Measurements from ENCODE around the gene SLC49A4.

SLC49A4 gene

DNA sequence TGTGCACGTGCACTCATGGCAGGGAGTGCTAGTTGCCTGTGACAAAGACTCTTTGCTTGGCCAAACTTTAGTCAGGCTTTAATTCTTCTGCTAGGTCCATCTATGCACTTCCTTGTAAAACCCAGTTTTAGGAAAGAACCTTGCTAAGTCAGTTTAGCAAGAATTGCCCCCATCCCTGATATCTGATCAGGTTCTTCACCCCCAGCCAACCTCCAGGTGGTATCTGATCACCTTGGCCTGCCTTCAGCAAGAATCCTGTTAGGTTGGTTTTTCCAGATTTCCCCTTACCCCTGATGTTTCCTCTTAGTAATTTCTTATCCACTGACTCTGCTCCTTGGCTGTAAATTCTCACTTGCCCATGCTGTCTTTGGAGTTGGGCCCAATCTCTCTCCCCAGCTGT lies 9.6 kb upstream of the SLC49A4 start:
- no peak for DNase-seq (ENCODE audit: low read depth)

DNA sequence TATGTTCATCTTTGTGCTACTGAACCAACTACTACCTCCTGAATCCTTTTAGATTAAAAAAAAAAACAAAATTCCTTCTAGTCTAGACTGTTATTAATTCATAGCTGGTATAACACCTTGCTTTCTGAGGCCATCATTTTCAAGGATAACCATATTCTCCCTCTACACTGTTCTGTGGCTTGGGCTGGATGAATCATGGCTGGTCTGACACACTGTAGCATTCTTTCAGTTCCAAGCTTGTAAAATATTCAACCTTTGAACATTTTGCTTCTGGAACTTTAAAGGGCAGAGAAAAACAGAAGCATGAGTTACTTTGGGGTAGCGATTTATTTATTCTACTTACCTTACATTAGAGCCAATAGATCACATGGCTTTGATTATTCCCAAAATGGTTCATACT lies 8.8 kb upstream of the SLC49A4 start:
- DNase-seq (ENCODE audit: low read depth), result peak; percentile 22

DNA sequence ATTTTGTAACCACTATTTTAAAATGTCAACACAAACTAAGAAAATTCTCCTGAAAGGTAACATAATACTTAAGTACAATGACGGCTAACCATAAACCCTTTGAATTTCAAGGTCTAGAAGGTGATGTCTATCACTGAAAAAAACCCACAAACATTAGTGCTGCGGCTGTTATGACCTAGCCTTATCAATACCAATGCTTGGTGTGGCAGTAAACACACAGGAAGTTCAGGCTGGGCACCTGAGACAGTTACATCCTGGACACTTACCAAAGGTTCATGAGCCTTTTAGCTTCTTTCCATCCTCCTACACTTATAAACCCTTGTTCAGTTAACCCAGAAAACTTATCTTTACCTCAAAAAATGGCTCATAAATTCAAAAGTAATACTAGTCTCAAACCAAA lies 7.0 kb upstream of the SLC49A4 start:
- DNase-seq (ENCODE audit: low read depth), result no peak

DNA sequence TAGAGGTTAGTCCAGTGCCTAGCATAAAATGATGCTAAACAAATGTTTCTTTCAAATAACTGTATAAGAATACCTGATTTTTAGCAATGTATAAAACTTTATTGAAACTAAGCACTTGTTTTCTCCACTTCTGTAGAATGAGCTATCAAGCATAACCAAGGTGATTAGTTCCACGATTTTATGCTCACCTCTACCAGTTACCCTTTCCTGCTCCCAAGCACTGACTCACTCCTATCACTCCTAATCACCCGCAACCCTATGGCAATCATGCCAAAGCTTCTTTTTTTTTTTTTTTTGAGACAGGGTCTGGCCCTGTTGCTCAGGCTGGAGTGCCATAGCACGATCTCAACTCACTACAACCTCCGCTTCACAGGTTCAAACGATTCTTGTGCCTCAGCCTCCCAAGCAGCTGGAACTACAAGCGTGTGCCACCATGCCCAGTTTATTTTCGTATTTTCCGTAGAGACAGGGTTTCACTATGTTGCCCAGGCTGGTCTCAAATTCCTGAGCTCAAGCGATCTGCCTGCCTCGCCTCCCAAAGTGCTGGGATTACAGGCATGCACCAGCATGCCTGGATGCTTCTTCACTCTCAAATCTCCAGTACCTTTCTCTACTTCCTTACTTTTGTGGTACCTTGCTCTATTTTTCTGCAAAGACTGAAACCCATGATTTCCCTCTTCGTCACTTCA lies 5.1 kb upstream of the SLC49A4 start:
- no peak for DNase-seq (ENCODE audit: low read depth)

DNA sequence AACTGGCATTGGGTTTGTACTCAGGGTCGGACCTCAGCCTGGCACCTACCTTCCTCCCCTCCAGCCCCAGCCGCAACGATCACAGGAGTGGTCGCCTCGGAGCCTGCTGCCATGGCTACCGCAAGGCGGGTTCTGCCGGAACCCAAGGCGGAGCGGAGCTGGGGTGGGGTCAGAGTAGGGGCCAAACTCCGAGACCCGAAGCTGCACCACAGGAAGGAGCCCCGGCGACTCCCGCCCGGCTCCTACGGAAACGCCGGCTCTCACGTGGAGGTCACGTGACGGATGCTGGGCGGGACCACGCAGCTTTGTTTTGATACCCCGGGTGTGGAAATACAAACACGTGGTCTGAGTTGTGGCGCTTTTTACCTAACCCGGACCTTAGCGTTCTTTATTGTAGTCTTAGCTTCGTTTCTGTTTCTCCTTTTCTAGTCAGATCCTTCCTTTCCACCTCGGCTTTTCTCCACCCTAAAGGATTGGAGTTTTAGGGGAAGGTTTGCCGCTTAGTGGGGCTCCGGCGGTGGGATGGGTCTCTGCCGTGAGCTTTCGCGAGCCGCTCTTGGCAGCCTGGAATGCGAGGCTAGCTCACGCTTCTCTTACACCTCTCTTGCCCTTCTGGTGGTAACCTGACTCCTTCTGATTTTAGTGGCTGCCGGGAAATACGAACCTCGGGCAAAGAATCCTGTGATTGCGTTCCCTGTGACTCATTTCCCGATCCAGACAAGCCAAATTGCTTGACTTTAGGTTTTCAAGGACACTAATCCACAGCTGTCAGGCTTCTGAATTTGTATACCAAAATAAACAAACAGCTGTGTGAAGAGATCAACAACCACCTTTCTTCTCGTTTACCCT lies 1.1 kb upstream of the SLC49A4 start, which contains the start of gene HSPBAP1:
Gene HSPBAP1, minus strand, starts transcription at position 264 of the 849 bp plus-strand sequence. Its CDS starts 151 bp downstream, at position 113.
- peak; percentile 59 for DNase-seq (ENCODE audit: low read depth)

DNA sequence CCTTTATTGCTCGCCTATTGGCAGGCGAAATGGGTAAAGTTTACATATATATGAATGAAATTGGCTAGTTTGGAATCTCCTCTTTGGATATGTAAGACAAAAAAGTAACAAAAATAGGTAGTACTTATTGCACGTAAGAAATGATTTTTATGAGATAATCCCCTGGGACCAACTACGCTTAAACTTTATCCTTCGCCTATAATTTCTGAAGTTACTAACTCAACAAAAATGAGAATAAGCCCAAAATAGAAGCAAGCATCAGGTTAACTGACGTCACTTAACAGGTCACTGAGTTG lies 438 bp upstream of the SLC49A4 start:
- DNase-seq (ENCODE audit: low read depth), result peak; percentile 16

DNA sequence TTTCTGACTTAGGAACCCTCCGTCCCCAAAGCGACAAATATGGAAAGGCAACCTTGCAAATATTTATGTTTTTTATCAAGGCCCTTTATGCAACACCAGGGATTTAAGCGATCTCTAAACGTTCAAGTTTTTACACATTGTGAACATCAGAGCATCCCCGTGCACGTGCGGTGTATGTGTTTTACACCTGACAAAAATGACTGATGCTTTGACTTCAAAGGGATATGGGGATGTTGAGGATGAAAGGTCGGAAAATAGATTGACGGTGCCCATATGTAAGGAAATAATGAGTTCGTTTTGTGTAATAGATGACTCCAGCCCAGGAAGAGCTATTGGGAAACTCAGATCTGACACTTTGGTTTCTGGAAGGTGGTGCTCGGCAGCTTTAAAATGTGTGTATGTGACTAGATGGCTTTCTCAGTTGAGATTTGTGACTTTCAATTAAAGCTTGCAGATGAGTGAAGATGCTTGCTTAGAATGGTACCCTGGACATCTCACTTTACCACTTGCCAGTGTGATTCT lies 866 bp downstream of the SLC49A4 start:
- no peak for DNase-seq (ENCODE audit: low read depth)

DNA sequence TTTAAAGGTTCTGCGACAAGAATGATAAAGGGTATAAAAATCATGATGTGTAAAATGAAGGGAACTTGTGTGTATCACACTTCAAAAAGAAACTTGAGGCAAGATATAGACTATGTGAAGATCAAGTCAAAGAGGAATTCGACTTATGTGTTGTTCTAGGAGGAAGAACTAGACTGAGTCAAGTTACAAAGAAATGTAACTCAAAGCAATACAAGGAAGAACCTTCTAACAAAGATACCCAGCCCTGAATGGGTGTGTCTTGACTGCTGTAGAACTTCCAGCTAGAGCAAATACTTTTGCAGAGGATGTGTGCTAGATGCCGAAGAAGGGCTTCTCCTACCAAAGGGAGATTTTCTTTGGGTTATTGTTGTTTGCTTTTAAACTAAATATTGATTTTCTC lies 2.4 kb downstream of the SLC49A4 start:
- DNase-seq (ENCODE audit: low read depth), result no peak

DNA sequence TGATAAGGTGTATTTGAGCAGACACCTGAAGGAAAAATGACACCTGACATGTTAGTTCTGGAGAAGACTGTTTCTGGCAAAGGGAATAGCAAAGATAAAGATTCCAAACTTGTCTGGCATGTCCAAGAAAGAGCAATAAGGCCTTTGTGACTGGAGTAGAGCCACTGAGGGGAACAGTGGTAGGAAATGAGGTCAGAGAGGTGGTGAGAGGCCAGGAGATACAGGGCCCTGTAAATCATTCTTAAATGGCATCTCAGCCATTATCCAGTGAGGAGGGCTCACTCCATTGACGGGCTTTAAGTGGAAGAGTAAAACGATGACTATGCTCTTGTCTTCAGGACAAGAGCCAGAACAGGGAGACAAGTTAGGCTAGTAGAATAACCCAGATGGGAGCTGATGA lies 4.5 kb downstream of the SLC49A4 start:
- no peak for DNase-seq (ENCODE audit: low read depth)

DNA sequence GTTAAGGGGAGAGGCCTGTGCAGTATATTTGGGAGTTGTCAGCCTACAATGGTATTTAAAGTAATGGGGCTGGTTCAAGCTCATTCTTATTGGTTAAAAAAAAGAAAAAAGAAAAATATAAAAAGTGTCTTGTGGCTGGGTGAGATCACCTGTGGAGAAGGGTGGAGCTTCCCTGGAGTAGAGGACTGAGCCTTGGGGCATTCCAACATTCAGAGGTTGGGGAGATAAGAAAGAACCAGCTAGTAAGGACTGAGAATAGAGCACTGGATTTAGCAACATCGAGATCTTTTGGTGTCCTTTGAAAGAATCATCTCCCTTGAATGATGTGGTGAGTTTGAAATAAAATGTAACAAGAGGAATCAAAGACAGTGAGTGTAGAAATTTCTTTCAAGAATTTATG lies 5.2 kb downstream of the SLC49A4 start:
- DNase-seq (ENCODE audit: low read depth), result no peak

DNA sequence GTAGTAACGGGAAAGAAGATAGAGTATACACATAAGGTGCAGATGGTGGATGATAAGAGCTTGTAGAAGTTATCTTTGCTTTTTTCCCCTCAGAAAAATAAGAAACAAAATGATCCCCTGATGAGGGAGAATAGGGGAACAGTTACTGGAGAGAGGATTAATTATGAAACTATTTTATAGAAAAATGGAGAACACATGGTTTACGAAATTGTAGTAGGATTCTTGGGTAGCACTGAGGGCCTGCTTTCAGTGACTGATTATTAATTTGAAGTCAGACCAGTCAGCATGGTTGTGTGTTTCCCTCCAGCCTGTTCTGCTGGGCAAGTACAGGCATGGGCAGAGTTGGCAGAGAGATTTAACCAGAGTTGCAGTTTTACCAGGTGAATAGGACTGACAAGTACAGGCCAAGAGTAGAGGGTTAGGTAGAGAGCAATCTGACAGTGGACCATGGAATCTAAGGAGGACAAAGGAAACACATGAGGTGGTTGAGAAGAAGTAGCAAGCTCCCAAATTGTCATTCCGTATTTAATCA lies 5.9 kb downstream of the SLC49A4 start:
- DNase-seq (ENCODE audit: low read depth), result no peak

DNA sequence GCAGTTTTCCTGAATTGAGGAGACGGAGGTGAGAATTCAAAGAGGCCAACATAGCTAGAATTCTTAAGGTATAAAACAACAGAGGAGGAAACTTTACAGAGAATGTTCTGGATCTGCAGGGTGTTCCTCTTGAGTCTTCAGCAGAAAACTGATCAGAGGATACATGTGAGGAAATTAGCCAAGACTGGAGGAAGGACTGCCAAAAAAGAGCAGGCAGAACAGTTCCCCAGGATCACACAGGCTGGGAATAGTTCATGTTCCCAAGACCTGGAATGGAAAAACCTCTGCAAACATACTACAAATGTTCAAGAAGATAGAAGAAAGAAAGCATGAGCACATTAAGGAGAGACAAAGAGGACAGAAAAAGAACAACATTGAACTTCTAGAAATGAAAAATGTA lies 7.5 kb downstream of the SLC49A4 start:
- DNase-seq (ENCODE audit: low read depth), result no peak

DNA sequence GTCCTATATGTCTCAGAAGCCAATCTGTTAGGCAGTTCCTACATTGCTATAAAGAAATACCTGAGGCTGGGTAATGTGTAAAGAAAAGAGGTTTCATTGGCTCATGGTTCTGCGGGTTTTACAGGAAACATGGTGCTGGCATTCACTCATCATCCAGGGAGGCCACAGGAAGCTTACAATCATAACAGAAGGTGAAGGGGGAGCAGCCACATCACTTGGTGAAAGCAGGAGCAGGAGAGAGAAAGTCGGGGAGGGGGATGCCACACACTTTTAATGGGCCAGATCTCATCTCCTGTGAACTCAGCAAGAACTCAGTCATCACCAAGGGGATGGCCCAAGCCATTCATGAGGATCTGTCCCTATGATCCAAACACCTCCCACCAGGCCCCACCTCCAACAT lies 9.1 kb downstream of the SLC49A4 start:
- no peak for DNase-seq (ENCODE audit: low read depth)

DNA sequence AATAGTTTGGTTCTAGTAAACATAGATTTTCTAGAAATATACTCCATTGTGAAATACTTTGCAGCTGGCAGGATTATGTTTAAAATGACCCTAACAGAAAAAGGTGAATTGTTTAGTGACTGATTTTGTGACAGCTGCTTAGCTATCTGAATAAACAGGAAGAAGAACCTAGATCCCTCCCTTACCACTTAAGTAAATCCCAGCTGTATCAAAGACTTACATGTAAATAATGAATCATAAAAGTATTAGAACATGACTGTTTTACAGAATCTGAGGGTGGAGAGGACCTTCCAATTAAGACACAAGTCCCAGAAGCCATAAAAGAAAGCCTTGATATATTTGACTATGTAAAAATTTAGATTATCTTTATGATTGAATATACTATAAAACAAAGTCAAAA lies 15.9 kb downstream of the SLC49A4 start:
- DNase-seq (ENCODE audit: low read depth), result no peak

DNA sequence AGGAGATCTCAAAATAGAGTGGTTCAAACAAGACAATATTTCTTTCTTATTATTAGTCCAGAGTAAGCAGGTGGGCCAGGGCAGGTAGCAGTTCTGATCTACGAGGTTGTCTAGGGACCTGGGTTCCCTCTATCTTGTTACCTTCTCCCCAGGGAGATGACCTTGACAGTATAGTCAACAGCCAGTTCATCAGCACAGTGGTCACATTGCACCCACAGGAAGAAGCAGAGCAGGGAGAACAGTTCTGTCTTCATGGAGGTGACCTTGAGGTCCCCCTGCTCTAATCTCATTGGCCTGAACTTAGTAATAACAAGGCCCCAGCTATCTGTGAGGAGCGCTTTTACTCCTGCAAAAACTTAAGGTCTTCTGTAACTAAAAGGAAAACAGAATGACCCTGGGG lies 21.7 kb downstream of the SLC49A4 start:
- DNase-seq (ENCODE audit: low read depth), result no peak

DNA sequence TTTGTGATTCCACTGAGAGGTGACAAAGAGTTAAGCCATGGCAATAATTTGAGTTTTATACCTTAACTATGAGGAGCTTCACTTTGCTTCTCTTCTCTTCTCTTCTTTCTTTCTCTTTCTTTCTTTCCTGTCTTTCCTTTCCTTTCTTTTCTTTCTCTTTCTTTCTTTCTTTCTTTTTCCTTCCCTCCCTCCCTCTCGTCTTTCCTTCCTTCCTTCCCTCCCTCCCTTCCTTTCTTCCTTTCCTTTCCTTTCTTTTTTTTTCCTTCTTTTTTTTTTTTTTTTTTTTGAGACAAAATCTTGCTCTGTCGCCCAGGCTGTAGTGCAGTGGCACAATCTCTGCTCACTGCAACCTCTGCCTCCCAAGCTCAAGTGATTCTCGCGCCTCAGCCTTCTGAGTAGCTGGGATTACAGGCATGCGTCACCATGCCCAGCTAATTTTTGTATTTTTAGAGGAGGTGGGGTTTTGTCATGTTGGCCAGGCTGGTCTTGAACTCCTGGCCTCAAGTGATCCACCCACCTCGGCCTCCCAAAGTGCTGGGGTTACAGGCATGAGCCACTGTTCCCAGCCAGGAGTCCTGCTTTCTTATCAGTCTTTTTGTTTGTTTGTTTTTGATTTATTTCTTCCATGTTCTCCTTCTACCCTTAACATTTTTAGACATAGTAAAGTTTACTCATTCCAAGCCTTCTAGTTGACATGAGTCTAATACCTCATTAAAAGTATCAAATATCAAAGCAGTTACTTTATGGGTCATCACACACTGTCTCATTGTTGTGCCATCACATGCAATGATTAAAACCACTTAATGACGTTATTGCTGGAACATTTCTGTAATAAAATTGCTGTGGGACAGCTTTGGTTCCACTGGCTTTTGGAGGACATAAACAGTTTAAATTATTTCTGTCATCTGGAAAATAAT lies 29.9 kb downstream of the SLC49A4 start:
- peak; percentile 16 for DNase-seq (ENCODE audit: low read depth)

DNA sequence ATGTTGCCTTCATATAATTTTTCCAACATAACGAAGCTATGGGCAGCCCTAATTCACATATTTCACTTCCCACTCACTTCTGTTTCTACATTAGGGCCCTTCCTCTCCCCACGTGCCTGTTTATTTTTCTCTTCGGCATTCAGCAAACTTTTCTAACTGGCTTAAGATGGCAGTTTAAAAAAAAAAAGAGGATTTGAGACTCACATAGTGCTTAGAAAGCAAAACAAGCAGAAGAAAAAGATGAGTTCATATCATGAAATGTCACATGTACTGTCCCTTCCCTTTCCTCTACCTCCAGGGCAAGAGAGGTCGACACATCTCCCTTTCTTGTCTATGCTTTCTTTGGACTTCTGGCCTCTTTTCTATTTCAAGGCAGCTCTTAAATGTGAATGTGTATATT lies 30.6 kb downstream of the SLC49A4 start:
- no peak for DNase-seq (ENCODE audit: low read depth)

DNA sequence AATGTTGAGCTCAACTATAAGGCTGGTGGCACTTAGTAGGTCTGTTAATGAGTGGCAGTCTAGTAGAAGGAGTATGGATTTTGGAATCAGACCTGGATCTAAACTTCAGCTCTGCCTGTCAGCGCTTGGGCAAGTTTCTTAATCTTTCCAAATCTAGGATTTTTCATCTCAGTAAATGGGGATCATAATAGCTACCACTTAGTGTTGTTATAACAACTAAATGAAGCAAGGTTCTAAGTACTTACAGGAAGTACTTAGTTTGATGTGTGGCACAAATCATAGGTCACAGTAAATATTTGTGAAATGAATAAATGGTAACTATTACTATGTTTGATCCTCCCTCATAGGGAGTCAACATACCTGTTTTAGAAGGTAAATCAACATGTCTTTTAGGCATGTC lies 31.4 kb downstream of the SLC49A4 start:
- DNase-seq (ENCODE audit: low read depth), result no peak

DNA sequence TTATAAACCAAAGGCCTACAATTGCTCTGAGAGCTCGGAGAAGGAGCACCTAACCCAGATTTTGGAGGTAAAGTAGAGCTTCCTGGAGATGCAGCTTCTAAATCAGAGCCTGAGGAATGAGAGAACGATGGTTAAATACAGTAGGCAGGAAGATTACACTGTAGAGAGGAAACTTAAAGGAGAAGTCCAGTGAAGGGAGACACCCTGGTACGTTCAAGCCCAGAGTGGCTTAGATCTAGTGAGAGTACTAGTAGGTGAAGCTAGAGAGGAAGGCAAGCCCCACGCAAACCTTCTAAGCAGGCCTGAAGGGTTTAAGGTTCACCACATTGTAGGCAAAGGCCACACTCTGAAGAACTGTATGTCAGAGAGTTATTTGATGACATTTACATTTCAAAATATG lies 33.4 kb downstream of the SLC49A4 start:
- DNase-seq (ENCODE audit: low read depth), result no peak

DNA sequence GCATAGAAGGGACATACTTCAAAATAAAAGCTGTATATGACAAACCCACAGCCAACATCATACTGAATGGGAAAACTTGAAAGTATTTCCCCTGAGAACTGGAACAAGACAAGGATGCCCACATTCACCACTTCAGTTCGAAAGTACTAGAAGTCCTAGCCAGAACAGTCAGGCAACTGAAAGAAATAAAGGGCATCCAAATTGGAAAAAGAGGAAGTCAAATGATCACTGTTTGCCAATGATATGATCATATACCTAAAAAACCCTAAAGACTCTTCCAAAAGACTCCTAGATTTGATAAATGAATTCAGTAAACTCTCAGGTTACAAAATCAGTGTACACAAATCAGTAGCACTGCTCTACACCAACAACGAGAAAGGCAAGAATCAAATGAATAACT lies 40.7 kb downstream of the SLC49A4 start:
- DNase-seq (ENCODE audit: low read depth), result no peak

DNA sequence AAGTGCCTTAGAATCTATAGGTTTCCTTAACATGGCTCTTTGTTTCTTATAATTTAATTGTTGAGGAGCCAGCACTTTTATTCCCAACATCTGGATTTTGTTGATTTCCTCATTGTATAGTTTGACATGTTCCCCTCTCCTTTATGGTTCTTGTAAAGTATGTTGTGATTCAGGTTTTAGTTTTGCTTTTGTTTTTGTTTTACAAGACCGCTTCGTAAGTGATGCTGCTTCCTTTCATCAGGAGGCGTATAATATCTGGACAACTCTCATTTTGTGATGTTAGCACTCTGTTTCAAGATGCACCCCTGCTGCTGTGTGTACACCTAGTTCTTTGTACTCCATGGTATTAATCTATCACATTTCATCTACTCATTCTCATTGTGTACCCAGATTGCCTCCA lies 48.7 kb downstream of the SLC49A4 start:
- DNase-seq (ENCODE audit: low read depth), result no peak

DNA sequence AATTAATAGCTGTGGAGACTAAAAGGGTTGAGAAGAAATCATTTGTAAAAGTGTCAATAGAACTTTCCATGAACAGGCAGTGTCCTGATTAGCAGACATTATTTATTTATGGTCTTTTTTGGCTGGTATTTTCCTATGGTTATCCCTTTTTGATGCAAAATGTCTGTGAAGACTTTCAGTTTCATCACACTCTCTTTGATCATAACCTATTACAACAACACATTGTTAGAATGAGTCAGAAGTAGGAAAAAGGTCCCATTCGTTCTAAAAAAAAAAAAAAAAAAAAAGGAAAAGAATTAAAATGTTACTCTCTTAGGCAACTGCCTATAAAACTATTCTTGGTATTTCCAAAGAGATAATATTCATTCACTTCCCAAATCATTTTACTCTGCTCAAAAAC lies 62.1 kb downstream of the SLC49A4 start:
- peak; percentile 44 for DNase-seq (ENCODE audit: low read depth)

All from GM04503 (cell line).